Spleen (tissue), 11 donors: Measurements from ENCODE around the gene NCOA3. TPM values are rescaled to one million over a fixed set of nuclear protein-coding genes. Genes with fewer than 3 reads are reported as not detected.

Experiments used
- DNase-seq: peaks from one replicate; pipeline ENCODE4 v3.0.0-alpha.2; 2020
- H3K27ac ChIP-seq, 8 donors: fragments of 200-600 bp; sonication (generic) in 7 of 8; 1 replicate in 4 of 8; 2 replicates in 4 of 8; pipeline versions ENCODE4 v1.5.0 to v1.8.0; 2016 to 2021; ENCODE audit warnings: inconsistent platforms in 4 of 8, mild to moderate bottlenecking in 4 of 8, moderate library complexity in 1 of 8
- H3K27me3 ChIP-seq, 7 donors: fragments of 200-600 bp; sonication (generic) in 6 of 7; replicated peaks in 1 of 7; 1 replicate in 4 of 7; 2 replicates in 3 of 7; pipeline versions ENCODE4 v1.5.0 to v1.8.0; 2016 to 2021; ENCODE audit warnings: inconsistent platforms in 3 of 7, mild to moderate bottlenecking in 1 of 7
- H3K36me3 ChIP-seq, 6 donors: fragments of 200-600 bp; sonication (generic) in 5 of 6; 1 replicate in 4 of 6; 2 replicates in 2 of 6; pipeline versions ENCODE4 v1.5.0 to v1.8.0; 2016 to 2021; ENCODE audit warnings: inconsistent platforms in 2 of 6
- H3K4me1 ChIP-seq, 6 donors: fragments of 200-600 bp; sonication (generic) in 5 of 6; 1 replicate in 3 of 6; 2 replicates in 3 of 6; pipeline versions ENCODE4 v1.5.0 to v1.8.0; 2016 to 2021; ENCODE audit warnings: inconsistent platforms in 3 of 6
- H3K4me3 ChIP-seq, 8 donors: fragments of 200-600 bp; sonication (generic) in 7 of 8; 1 replicate in 4 of 8; 2 replicates in 4 of 8; pipeline versions ENCODE4 v1.5.0 to v1.8.0; 2016 to 2021; ENCODE audit warnings: inconsistent platforms in 4 of 8, mild to moderate bottlenecking in 4 of 8, moderate library complexity in 2 of 8
- H3K9me3 ChIP-seq, 8 donors: fragments of 200-600 bp; sonication (generic) in 7 of 8; 1 replicate in 4 of 8; 2 replicates in 4 of 8; pipeline versions ENCODE4 v1.5.0 to v1.8.0; 2016 to 2021; ENCODE audit warnings: inconsistent platforms in 4 of 8
- CTCF ChIP-seq, 11 experiments: fragments of 200-600 bp in 7 of 11; fragments of 450-650 bp in 4 of 11; sonication (generic) in 4 of 11; IDR thresholded peaks in 8 of 11; conservative IDR thresholded peaks in 3 of 11; 1 replicate in 7 of 11; 2 replicates in 4 of 11; pipeline versions ENCODE4 v1.4.0 to v1.8.0; 2016 to 2021; ENCODE audit warnings: antibody characterized with exemption in 11 of 11, inconsistent platforms in 4 of 11, mild to moderate bottlenecking in 1 of 11
- POLR2A ChIP-seq, 3 donors: fragments of 450-650 bp; IDR thresholded peaks; one replicate each; pipeline ENCODE4 v1.5.1; 2017; ENCODE audit warnings: antibody characterized with exemption in 3 of 3, mild to moderate bottlenecking in 1 of 3
- POLR2AphosphoS5 ChIP-seq, 3 donors: sonication (generic); formaldehyde crosslinking; IDR thresholded peaks; one replicate each; pipeline ENCODE4 v1.5.1; 2017; ENCODE audit warnings: antibody characterized with exemption in 3 of 3
- WGBS, 5 donors: extraction: QIAGEN DNeasy Blood & Tissue Kit in 3 of 5; methylation state at CpG; one replicate each; pipeline versions ENCODE4 v1.1.5 to v1.1.7; 2013 to 2018; 5-methylcytosine and 5-hydroxymethylcytosine counted together
- intact Hi-C: fragments of 100-400 bp; cut with DNase I; formaldehyde crosslinking; loops from one replicate; pipeline ENCODE4 v1.15.0; 2023; ENCODE audit warnings: low total_unique reads
- polyA plus RNA-seq, 3 donors: library from polyadenylated mRNA; stranded (reverse); fragments of 200-250 nt; gene quantifications; one replicate each; pipeline ENCODE4 v1.2.1, GENCODE V29; 2013
- total RNA-seq, 7 donors: library from RNA; depleted of rRNA in 3 of 7; stranded (reverse); fragments of >200 nt in 3 of 7; fragmentation: NEBNext Ultra II Directional in 4 of 7; extraction: Animal tissue kit (Norgen Biotek cat#: 25700) in 4 of 7; gene quantifications; one replicate each; pipeline versions ENCODE4 v1.1.0 to v1.2.1, GENCODE V29; 2016 to 2021
- donor health status: healthy with polysubstance abuse.
- donor health status: DM: no; HTN: no; CAD: no; lungs with moderate emphysema.
- donor health status: DM: no; HTN: no; CAD: no.
- donor health status: Bipolar disorder and iron deficiency.
- donor health status: healthy.
- donor health status: DM: no; HTN: no; CAD: no.
- donor health status: DM: yes; HTN: yes; CAD: no.

The NCOA3 gene
- total and polyA plus RNA-seq, 10 donors, result 12.5 to 93.7 (median 82.2) TPM

GRCh38 chr20:47614703-47615309 is 113.1 kb downstream of the NCOA3 start:
- WGBS, 5 donors, result 95 to 100% (median 98%) methylated on average over 2 of the region's 2 CpGs
- DNase-seq, result no peak
- Histone ChIP-seq H3K27ac (peak overlapping the region in 3 of 8 donors; percentile 15 to 60 (median 42)), H3K36me3 (peaks cover 0 to 14% (median 0%) of the 10 kb centered on the region in 6 donors), H3K4me1 (peaks cover 11 to 92% (median 37%) of the 10 kb centered on the region in 6 donors), H3K4me3 (no peak overlapping the region), H3K27me3 (no peaks in the 10 kb centered on the region), H3K9me3 (no peaks in the 10 kb centered on the region)
- intact Hi-C loops, result loop anchor here (10.0 kb wide), 1 partner anchor 110 kb away; the partner anchor contains the start of gene NCOA3
- TF ChIP-seq POLR2AphosphoS5 (IDR thresholded peaks at IDR 0.05) (no peak), CTCF (IDR thresholded peaks at IDR 0.05 in 8 of 11, conservative IDR thresholded peaks at IDR 0.05 in 3 of 11) (no peak), POLR2A (IDR thresholded peaks at IDR 0.05) (no peak)

- Histone ChIP-seq H3K4me1 (peaks cover 5 to 85% (median 23%) of the 10 kb centered on the region in 6 donors), H3K36me3 (peaks cover 3 to 24% (median 15%) of the 10 kb centered on the region in 6 donors), H3K27ac (no peak overlapping the region), H3K4me3 (no peak overlapping the region), H3K27me3 (no peaks in the 10 kb centered on the region), H3K9me3 (no peaks in the 10 kb centered on the region)
- no peak for DNase-seq
- intact Hi-C loops, result loop anchor here (10.0 kb wide), 1 partner anchor 114 kb away; the partner anchor contains the start of gene NCOA3
- WGBS, 5 donors, result 88 to 93% (median 92%) methylated on average over 6 of the region's 6 CpGs
- no peak for TF ChIP-seq POLR2A (IDR thresholded peaks at IDR 0.05)
- TF ChIP-seq POLR2AphosphoS5 (IDR thresholded peaks at IDR 0.05), result no peak
- no peak for TF ChIP-seq CTCF (IDR thresholded peaks at IDR 0.05 in 8 of 11, conservative IDR thresholded peaks at IDR 0.05 in 3 of 11)
Measured at GRCh38 chr20:47618479-47618878, 116.8 kb downstream of the NCOA3 start.

- intact Hi-C loops, result loop anchor here (5.0 kb wide), 2 partner anchors 234 to 349 kb away; no protein-coding TSS in a partner anchor
- peak overlapping the region in 5 of 8 donors; percentile 1 to 33 (median 19) for H3K27ac ChIP-seq
Measured at GRCh38 chr20:47620808-47621805, 119.4 kb downstream of the NCOA3 start.

More at GRCh38 chr20:47620808-47621805, 119.4 kb downstream of the NCOA3 start:
- peaks cover 5 to 62% (median 14%) of the 10 kb centered on the region in 6 donors for H3K4me1 ChIP-seq
- no peaks in the 10 kb centered on the region for H3K27me3 ChIP-seq
- peaks cover 3 to 51% (median 32%) of the 10 kb centered on the region in 6 donors for H3K36me3 ChIP-seq
- no peak overlapping the region for H3K4me3 ChIP-seq
- no peak for DNase-seq
- TF ChIP-seq CTCF (IDR thresholded peaks at IDR 0.05 in 8 of 11, conservative IDR thresholded peaks at IDR 0.05 in 3 of 11) (peak; percentile 58 to 84 (median 79)), POLR2A (IDR thresholded peaks at IDR 0.05) (no peak)
- WGBS, 5 donors, result 50 to 63% (median 57%) methylated on average over 8 of the region's 8 CpGs
- H3K9me3 ChIP-seq, result no peaks in the 10 kb centered on the region
